GM23338 (cell line): ENCODE measurements around the gene TMEM269.

Source experiments
- EZH2 ChIP-seq: fragments of 200-600 bp; sonication (generic); IDR thresholded peaks from one replicate; pipeline ENCODE4 v1.8.0; 2017; ENCODE audit warnings: antibody characterized with exemption, mild to moderate bottlenecking, low read depth; ENCODE audit not compliant: unreplicated experiment
- ZNF331 ChIP-seq: fragments of 250-450 bp; sonication (Bioruptor Pico); IDR thresholded peaks from 2 replicates; pipeline ENCODE4 v1.5.0; 2020; ENCODE audit warnings: low read depth, mild to moderate bottlenecking, moderate library complexity
- TF ChIP-seq, protein P1 (sequence below), 2 experiments: fragments of 200-600 bp in 1 of 2; sonication (generic) in 1 of 2; conservative IDR thresholded peaks; 2 replicates each; pipeline versions ENCODE4 v1.5.1 to v1.6.1; 2016 to 2017; ENCODE audit warnings: antibody characterized with exemption in 2 of 2, low read depth in 2 of 2, mild to moderate bottlenecking in 2 of 2, moderate library complexity in 1 of 2
- TF ChIP-seq, protein P2 (sequence below): IDR thresholded peaks from one replicate; pipeline ENCODE4 v1.6.1; 2018; ENCODE audit warnings: antibody characterized with exemption; ENCODE audit not compliant: unreplicated experiment
- TF ChIP-seq, protein P3 (sequence below): IDR thresholded peaks from 2 replicates; pipeline ENCODE4 v1.6.1; 2016; ENCODE audit warnings: antibody characterized with exemption

DNA sequence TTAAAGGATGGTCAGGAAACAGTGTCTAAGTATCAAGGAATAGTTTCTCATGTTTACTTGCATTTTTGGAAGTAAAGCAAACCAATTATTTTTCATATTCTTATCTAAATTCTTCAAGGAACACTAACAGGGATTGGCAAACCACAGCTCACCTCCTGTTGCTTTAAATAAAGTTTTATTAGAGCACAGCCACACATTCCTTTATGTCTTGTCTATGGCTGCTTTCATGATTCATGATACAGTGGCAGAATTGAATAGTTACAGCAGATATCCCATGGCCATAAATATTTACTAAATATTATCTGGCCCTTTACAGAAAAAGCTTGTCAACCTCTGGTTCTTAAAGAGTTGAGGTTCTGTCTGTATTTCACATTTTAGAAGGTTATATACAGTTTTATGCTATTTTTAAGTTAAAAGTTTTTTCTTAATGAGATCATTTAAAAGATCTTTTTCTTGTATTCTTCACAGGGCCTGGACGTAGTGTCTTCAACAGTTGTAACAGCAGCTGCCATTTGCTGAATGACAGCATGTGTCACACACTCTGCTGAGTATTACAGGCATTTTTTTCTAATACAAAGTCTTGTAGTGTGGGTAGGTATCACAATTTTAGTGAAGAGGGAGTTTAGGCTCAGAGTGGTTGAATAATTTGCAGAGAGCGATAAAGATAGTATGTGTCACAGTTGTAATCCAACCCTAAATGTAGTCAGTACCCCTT lies 64.2 kb downstream of the TMEM269 start:
- TF ChIP-seq EZH2 = no peak
- TF ChIP-seq, protein P1, sequence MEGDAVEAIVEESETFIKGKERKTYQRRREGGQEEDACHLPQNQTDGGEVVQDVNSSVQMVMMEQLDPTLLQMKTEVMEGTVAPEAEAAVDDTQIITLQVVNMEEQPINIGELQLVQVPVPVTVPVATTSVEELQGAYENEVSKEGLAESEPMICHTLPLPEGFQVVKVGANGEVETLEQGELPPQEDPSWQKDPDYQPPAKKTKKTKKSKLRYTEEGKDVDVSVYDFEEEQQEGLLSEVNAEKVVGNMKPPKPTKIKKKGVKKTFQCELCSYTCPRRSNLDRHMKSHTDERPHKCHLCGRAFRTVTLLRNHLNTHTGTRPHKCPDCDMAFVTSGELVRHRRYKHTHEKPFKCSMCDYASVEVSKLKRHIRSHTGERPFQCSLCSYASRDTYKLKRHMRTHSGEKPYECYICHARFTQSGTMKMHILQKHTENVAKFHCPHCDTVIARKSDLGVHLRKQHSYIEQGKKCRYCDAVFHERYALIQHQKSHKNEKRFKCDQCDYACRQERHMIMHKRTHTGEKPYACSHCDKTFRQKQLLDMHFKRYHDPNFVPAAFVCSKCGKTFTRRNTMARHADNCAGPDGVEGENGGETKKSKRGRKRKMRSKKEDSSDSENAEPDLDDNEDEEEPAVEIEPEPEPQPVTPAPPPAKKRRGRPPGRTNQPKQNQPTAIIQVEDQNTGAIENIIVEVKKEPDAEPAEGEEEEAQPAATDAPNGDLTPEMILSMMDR (conservative IDR thresholded peaks at IDR 0.05; ENCODE audit: low read depth in 2 of 2) = no peak
- TF ChIP-seq, protein P2, sequence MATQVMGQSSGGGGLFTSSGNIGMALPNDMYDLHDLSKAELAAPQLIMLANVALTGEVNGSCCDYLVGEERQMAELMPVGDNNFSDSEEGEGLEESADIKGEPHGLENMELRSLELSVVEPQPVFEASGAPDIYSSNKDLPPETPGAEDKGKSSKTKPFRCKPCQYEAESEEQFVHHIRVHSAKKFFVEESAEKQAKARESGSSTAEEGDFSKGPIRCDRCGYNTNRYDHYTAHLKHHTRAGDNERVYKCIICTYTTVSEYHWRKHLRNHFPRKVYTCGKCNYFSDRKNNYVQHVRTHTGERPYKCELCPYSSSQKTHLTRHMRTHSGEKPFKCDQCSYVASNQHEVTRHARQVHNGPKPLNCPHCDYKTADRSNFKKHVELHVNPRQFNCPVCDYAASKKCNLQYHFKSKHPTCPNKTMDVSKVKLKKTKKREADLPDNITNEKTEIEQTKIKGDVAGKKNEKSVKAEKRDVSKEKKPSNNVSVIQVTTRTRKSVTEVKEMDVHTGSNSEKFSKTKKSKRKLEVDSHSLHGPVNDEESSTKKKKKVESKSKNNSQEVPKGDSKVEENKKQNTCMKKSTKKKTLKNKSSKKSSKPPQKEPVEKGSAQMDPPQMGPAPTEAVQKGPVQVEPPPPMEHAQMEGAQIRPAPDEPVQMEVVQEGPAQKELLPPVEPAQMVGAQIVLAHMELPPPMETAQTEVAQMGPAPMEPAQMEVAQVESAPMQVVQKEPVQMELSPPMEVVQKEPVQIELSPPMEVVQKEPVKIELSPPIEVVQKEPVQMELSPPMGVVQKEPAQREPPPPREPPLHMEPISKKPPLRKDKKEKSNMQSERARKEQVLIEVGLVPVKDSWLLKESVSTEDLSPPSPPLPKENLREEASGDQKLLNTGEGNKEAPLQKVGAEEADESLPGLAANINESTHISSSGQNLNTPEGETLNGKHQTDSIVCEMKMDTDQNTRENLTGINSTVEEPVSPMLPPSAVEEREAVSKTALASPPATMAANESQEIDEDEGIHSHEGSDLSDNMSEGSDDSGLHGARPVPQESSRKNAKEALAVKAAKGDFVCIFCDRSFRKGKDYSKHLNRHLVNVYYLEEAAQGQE = no peak
- no peak for TF ChIP-seq ZNF331 (CRISPR knock-in tag)
- TF ChIP-seq, protein P3, sequence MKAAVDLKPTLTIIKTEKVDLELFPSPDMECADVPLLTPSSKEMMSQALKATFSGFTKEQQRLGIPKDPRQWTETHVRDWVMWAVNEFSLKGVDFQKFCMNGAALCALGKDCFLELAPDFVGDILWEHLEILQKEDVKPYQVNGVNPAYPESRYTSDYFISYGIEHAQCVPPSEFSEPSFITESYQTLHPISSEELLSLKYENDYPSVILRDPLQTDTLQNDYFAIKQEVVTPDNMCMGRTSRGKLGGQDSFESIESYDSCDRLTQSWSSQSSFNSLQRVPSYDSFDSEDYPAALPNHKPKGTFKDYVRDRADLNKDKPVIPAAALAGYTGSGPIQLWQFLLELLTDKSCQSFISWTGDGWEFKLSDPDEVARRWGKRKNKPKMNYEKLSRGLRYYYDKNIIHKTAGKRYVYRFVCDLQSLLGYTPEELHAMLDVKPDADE = no peak
